Measurements from ENCODE around the gene C1orf216. TPM values are rescaled to one million over a fixed set of nuclear protein-coding genes. Genes with fewer than 3 reads are reported as not detected.
"Not testable (repeated sequence)": the region's sequence is repeated elsewhere in the genome, so short reads cannot be mapped to it uniquely, and the experiment has no call there.

C1orf216 gene
- total RNA-seq, 1 donor from 2014 or later: 9.8 TPM

- DNase-seq (no peak), ATAC-seq (no peak)
- intact Hi-C loops (cut with micrococcal nuclease): no loop called here
These were observed 10.2 kb downstream of the C1orf216 start for GRCh38 chr1:35708441-35708921.

GRCh38 chr1:35707601-35708440 is 10.9 kb downstream of the C1orf216 start:
- peak; percentile 46 for DNase-seq
- intact Hi-C loops (cut with micrococcal nuclease): no loop called here
- ATAC-seq: peak; percentile 77

- intact Hi-C loops (cut with micrococcal nuclease): no loop called here
- DNase-seq (no peak), ATAC-seq (no peak)
These were observed 11.7 kb downstream of the C1orf216 start for GRCh38 chr1:35706846-35707600.

GRCh38 chr1:35702508-35702907 is 16.2 kb downstream of the C1orf216 start:
- ATAC-seq (no peak), DNase-seq (no peak)
- intact Hi-C loops (cut with micrococcal nuclease): no loop called here

- ATAC-seq; intact Hi-C loops (cut with micrococcal nuclease); DNase-seq: not testable (repeated sequence)
These were observed 19.5 kb downstream of the C1orf216 start for GRCh38 chr1:35699152-35699551.

DNA sequence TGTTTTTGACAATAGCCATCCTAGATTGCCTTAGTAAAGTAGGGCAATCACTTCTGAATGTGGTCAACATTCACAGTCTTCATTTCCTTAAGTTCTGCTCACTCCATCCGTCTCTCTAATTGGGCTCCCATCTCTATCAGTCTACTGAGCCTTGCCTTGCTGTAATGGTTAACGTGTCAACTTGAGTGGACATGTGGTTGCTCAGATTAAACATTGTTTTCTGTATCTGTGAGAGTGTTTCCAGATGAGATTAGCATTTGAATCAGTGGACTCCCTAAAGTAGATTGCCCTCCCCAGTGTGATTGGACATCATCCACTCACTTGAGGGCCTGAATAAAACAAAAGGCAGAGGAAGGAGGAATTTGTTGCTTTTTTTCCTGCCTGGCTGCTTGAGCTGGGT is 26.4 kb downstream of the C1orf216 start:
- DNase-seq: no peak
- intact Hi-C loops (cut with micrococcal nuclease): no loop called here
- ATAC-seq: no peak

- ATAC-seq: no peak
- intact Hi-C loops (cut with micrococcal nuclease): no loop called here
- no peak for DNase-seq
These were observed 27.0 kb downstream of the C1orf216 start for GRCh38 chr1:35691571-35692220.

GRCh38 chr1:35691080-35691479 is 27.6 kb downstream of the C1orf216 start:
- intact Hi-C loops (cut with micrococcal nuclease): no loop called here
- ATAC-seq: no peak
- no peak for DNase-seq

DNA sequence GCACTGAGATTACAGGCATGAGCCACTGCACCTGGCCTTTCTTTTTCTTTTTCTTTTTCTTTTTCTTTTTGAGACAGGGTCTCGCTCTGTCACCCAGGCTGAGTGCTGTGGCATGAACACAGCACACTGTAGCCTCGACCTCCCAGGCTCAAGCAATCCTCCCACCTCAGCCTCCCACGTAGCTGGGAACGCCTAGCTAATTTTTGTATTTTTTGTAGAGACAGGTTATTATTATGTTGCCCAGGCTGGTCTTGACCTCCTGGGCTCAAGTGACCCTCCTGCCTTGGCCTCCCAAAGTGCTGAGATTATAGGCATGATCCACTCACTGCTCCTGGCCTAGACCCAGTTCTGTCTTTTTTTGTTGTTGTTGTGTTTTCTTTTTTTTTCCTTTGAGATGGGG is 28.6 kb downstream of the C1orf216 start:
- ATAC-seq; DNase-seq; intact Hi-C loops (cut with micrococcal nuclease): not testable (repeated sequence)

DNA sequence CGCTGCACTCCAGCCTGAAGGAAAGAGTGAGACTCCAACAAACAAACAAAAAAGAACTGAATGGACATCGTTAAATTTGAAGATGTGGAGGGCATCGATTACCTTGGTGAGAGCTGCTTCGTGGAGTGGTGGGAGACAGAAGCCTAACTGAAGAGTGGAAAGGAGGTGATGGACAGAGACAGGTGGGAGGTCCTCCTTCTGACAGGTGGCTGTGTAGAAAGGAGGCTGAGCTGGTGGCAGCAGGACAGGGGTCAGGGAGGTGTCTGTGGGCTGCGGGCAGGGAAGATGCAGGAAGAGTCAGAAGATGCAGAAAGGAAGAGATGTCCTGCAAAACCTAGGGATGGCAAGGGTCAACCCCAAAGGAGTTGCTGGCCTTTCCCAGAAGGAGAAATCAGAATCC is 30.5 kb downstream of the C1orf216 start:
- no peak for DNase-seq
- intact Hi-C loops (cut with micrococcal nuclease): no loop called here

GRCh38 chr1:35683012-35683411 is 35.7 kb downstream of the C1orf216 start:
- intact Hi-C loops (cut with micrococcal nuclease): no loop called here
- no peak for DNase-seq
- ATAC-seq: no peak

More for the DNA sequence above, 30.5 kb downstream of the C1orf216 start:
- no peak for ATAC-seq

DNA sequence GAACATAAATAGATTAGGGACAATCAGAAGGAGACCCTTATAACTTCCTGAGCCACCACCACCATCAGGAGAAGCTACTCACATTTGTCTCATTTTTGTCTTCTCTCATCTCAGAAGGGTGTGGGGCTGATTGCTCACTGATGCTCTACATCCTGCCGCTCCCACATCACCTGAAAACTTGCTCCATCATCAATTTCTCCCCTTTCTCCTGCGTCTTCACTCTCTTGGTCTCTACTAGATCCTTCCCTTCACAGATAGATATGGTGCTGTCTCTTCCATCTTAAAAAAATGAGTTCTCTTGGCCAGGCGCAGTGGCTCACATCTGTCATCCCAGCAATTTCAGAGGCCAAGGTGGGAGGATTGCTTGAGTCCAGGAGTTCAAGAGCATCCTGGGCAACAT is 38.4 kb downstream of the C1orf216 start:
- no peak for DNase-seq
- no peak for ATAC-seq
- intact Hi-C loops (cut with micrococcal nuclease): no loop called here

DNA sequence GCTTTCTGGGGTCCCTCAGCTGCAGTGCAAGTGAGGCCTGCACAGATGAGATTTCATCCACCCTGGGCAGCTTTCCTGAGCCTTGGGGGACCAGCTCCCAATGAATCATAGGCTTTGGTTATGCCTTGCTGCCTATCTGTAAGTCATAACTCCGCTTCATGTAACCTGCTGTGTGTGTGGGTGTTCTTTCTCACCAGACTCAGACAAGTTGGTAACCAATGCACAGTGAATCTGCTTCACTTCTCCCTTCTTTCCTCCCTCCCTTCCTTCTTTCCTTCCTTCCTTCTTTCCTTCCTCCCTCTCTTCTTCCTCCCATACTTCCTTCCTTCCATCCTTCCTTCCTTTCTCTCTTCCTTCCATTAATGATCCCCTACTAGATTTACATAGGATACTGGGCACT is 42.9 kb downstream of the C1orf216 start:
- DNase-seq (no peak), ATAC-seq (no peak)
- intact Hi-C loops (cut with micrococcal nuclease): no loop called here

GRCh38 chr1:35674111-35674510 is 44.6 kb downstream of the C1orf216 start:
- intact Hi-C loops (cut with micrococcal nuclease): no loop called here
- ATAC-seq (no peak), DNase-seq (no peak)

- no peak for DNase-seq
- intact Hi-C loops (cut with micrococcal nuclease): no loop called here
- no peak for ATAC-seq
These were observed 46.6 kb downstream of the C1orf216 start for GRCh38 chr1:35672116-35672515.

DNA sequence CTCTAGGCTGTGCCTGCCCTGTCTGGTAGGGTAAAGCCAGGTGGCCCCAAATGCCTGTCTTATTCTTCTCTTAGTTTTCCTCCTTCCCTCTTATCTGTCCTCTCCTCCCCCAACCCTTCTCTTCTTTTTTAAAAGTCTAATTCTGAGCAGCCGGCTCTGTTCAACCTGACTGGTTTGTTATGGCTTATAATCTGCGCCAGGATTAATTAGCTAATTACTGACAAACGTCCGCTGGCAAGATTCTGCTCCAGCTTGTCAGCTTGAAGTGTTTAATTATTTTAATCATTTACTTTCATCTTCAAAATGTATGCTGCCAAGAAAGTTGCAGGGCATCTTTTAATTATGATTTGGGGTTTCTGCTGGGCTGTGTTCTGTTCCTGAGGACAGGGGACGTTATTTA is 50.2 kb downstream of the C1orf216 start:
- intact Hi-C loops (cut with micrococcal nuclease): no loop called here
- DNase-seq (no peak), ATAC-seq (no peak)

DNA sequence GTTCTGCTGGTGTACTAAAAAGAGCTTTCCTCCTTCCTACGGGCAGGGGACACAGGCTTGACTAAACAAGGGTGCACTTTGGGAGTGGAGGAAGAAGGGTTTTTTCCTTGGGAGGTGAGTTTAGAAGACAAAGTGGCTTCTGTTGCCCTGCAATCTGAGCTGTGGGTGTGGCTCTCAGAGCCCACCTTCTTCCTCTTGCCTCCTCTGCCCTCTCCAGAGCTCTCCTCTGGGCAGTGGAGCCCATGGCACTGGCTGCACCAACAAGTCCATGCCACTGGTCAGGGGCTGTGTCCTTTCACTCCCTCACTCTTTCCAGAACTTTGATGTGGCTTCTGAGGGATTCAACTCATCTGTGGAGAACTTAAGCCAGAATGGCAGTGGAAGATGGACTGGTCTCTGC is 51.8 kb downstream of the C1orf216 start:
- no peak for DNase-seq
- intact Hi-C loops (cut with micrococcal nuclease): no loop called here
- ATAC-seq: no peak

DNA sequence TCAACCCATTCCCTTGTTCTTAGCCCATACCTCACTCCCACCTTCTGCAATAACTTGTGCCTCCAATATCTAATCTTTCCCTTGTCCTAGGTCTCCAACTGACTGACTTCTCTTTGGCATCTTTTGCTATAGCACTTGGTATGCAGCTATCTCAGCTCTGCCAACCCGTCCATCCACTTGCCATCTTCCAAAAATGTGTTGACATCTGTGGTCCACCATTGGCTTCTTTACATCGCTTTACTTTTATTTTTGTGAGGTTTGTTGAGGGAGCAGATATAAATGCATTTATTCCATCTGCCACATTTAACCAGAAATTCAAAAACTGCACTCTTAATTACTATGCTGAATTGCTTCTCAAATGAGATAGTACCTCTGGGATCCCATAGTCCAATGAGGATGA is 52.5 kb downstream of the C1orf216 start:
- intact Hi-C loops (cut with micrococcal nuclease): no loop called here
- ATAC-seq: no peak
- DNase-seq: no peak
